Effector memory CD8-positive, alpha-beta T cell (primary cell): ENCODE results near the gene KAT2B.

Experiments used
- ATAC-seq: fragments of 150-1000 bp; cut with Tn5 transposase; replicated peaks from 2 replicates; pipeline ENCODE4 v1.10.0; 2021; ENCODE audit warnings: mild to moderate bottlenecking, moderate library complexity
- DNase-seq, 3 experiments: peaks; one replicate each; pipeline ENCODE4 v3.0.0; 2021
- H3K27ac Mint-ChIP-seq, 2 donors: one replicate each; pipeline ENCODE4 v1.8.0; 2022; ENCODE audit warnings: mild to moderate bottlenecking in 2 of 2, mixed read lengths in 2 of 2, moderate library complexity in 2 of 2
- H3K27me3 Mint-ChIP-seq, 2 donors: one replicate each; pipeline ENCODE4 v1.8.0; 2022; ENCODE audit warnings: mixed read lengths in 2 of 2
- H3K36me3 Mint-ChIP-seq: one replicate; pipeline ENCODE4 v1.8.0; 2022; ENCODE audit warnings: mild to moderate bottlenecking, moderate library complexity, mixed read lengths; ENCODE audit not compliant: insufficient read depth
- H3K4me1 Mint-ChIP-seq, 2 donors: one replicate each; pipeline ENCODE4 v1.8.0; 2022; ENCODE audit warnings: low read depth in 2 of 2, mixed read lengths in 2 of 2
- H3K4me3 Mint-ChIP-seq, 2 donors: one replicate each; pipeline ENCODE4 v1.8.0; 2022; ENCODE audit warnings: mild to moderate bottlenecking in 2 of 2, mixed read lengths in 2 of 2, moderate library complexity in 2 of 2
- H3K9me3 Mint-ChIP-seq, 2 donors: one replicate each; pipeline ENCODE4 v1.8.0; 2022; ENCODE audit warnings: mixed read lengths in 2 of 2

Gene KAT2B

DNA sequence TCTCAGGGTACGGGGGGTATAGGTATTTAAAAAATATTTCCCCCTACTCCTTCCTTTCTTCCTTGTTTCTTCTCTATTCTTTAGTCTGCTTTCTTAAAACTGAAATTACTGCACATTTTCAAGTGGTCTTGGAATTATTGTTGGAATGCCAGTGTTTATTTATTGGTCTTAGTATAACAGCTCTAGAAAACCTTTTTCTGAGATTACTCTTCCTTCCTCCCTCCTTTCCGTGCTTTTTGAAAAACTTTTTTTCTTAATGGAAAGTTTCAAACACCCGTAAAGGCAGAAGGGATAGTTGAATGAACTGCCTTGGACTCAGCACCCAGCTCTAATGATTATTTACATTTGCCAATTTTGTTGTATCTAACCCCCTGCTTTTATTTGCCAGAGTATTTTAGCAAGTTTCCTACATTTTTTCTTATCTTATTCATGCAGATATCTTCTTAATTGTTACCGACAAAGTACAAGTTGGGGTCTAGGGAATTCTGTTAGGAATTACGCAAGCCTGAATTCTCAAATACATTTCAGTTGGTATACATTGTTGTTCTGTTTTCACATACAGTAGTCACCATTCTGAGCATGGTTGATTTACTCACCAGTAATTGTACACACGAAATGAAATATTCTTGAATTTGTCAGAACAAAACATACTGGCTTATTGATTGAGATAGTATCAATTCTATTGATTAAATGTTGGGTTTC, 36.2 kb downstream of the KAT2B start:
- Mint-ChIP-seq H3K9me3 (no peaks in the 10 kb centered on the region), H3K4me1 (peaks cover 23 to 32% of the 10 kb centered on the region in 2 donors), H3K27ac (peak overlapping the region; percentile 23 to 55), H3K36me3 (peaks cover 41% of the 10 kb centered on the region), H3K27me3 (no peaks in the 10 kb centered on the region), H3K4me3 (no peak overlapping the region)
- no peak for DNase-seq
- no peak for ATAC-seq

GRCh38 chr3:20077068-20077467, 36.8 kb downstream of the KAT2B start:
- H3K36me3 Mint-ChIP-seq: peaks cover 40% of the 10 kb centered on the region
- ATAC-seq: no peak

GRCh38 chr3:20078194-20078714, 38.0 kb downstream of the KAT2B start:
- Mint-ChIP-seq H3K27me3 (no peaks in the 10 kb centered on the region), H3K4me1 (peaks cover 20 to 36% of the 10 kb centered on the region in 2 donors), H3K4me3 (no peak overlapping the region), H3K9me3 (no peaks in the 10 kb centered on the region), H3K27ac (no peak overlapping the region), H3K36me3 (peaks cover 34% of the 10 kb centered on the region)
- no peak for DNase-seq
- ATAC-seq: no peak

More at GRCh38 chr3:20077068-20077467, 36.8 kb downstream of the KAT2B start:
- Mint-ChIP-seq H3K4me3 (no peak overlapping the region), H3K27ac (peak overlapping the region in 1 of 2 donors; percentile 23), H3K27me3 (no peaks in the 10 kb centered on the region), H3K4me1 (peaks cover 19 to 29% of the 10 kb centered on the region in 2 donors), H3K9me3 (no peaks in the 10 kb centered on the region)
- DNase-seq: no peak

DNA sequence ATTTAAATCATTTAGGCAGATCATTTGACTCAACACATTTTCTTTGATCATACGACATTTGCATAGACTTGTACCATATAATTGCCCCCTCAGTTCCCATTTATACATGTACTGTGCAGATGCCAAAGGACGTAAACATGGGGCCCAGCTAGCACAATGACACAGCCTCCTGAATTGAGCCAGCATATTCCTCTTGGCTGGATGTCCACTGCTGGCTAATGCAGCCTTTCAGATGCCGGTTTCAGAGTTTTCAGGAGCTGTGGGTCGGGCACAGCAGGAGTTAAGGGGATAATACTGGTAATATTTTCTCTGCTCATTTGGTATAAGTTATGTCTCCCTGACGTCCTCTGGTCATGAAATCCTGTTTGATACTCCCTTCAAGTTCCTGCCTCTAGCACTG, 39.4 kb downstream of the KAT2B start:
- DNase-seq (no peak), ATAC-seq (no peak)
- H3K36me3 Mint-ChIP-seq: peaks cover 34% of the 10 kb centered on the region
- no peaks in the 10 kb centered on the region for H3K27me3 Mint-ChIP-seq
- no peaks in the 10 kb centered on the region for H3K9me3 Mint-ChIP-seq
- peak overlapping the region; percentile 36 to 72 for H3K27ac Mint-ChIP-seq
- H3K4me1 Mint-ChIP-seq: peaks cover 28 to 45% of the 10 kb centered on the region in 2 donors
- H3K4me3 Mint-ChIP-seq: no peak overlapping the region

GRCh38 chr3:20080956-20081554, 40.8 kb downstream of the KAT2B start:
- peaks cover 35% of the 10 kb centered on the region for H3K36me3 Mint-ChIP-seq
- H3K4me1 Mint-ChIP-seq: peaks cover 25 to 45% of the 10 kb centered on the region in 2 donors
- ATAC-seq (peak; percentile 99), DNase-seq (peak; percentile 40 to 48 (median 46))
- H3K9me3 Mint-ChIP-seq: no peaks in the 10 kb centered on the region
- H3K4me3 Mint-ChIP-seq: peak overlapping the region; percentile 32 to 51
- H3K27me3 Mint-ChIP-seq: no peaks in the 10 kb centered on the region
- peak overlapping the region; percentile 83 to 92 for H3K27ac Mint-ChIP-seq

GRCh38 chr3:20083253-20083652, 43.0 kb downstream of the KAT2B start:
- Mint-ChIP-seq H3K27ac (peak overlapping the region; percentile 23 to 87), H3K9me3 (no peaks in the 10 kb centered on the region), H3K27me3 (no peaks in the 10 kb centered on the region), H3K4me3 (no peak overlapping the region), H3K4me1 (peaks cover 24 to 45% of the 10 kb centered on the region in 2 donors), H3K36me3 (peaks cover 36% of the 10 kb centered on the region)
- ATAC-seq (no peak), DNase-seq (no peak)

- Mint-ChIP-seq H3K36me3 (peaks cover 32% of the 10 kb centered on the region), H3K4me1 (peaks cover 29 to 52% of the 10 kb centered on the region in 2 donors)
Observed at GRCh38 chr3:20083953-20084352, 43.7 kb downstream of the KAT2B start.

GRCh38 chr3:20091331-20092047, 51.2 kb downstream of the KAT2B start:
- H3K4me1 Mint-ChIP-seq: peaks cover 20 to 42% of the 10 kb centered on the region in 2 donors
- ATAC-seq: no peak
- peaks cover 0 to 1% of the 10 kb centered on the region in 2 donors for H3K9me3 Mint-ChIP-seq
- peak overlapping the region; percentile 49 to 68 for H3K27ac Mint-ChIP-seq
- H3K4me3 Mint-ChIP-seq: no peak overlapping the region
- H3K36me3 Mint-ChIP-seq: peaks cover 36% of the 10 kb centered on the region
- no peak for DNase-seq
- no peaks in the 10 kb centered on the region for H3K27me3 Mint-ChIP-seq

More at GRCh38 chr3:20083953-20084352, 43.7 kb downstream of the KAT2B start:
- Mint-ChIP-seq H3K27me3 (no peaks in the 10 kb centered on the region), H3K4me3 (no peak overlapping the region), H3K9me3 (no peaks in the 10 kb centered on the region), H3K27ac (peak overlapping the region; percentile 23 to 87)
- ATAC-seq: no peak
- no peak for DNase-seq

GRCh38 chr3:20095470-20095869, 55.2 kb downstream of the KAT2B start:
- Mint-ChIP-seq H3K4me3 (no peak overlapping the region), H3K36me3 (peaks cover 43% of the 10 kb centered on the region), H3K27me3 (no peaks in the 10 kb centered on the region), H3K4me1 (peaks cover 27 to 40% of the 10 kb centered on the region in 2 donors), H3K9me3 (peaks cover 0 to 1% of the 10 kb centered on the region in 2 donors), H3K27ac (peak overlapping the region in 1 of 2 donors; percentile 93)
- DNase-seq: no peak
- no peak for ATAC-seq

GRCh38 chr3:20096135-20096685, 56.0 kb downstream of the KAT2B start:
- Mint-ChIP-seq H3K27ac (peak overlapping the region; percentile 70 to 93), H3K4me1 (peaks cover 28 to 44% of the 10 kb centered on the region in 2 donors), H3K27me3 (no peaks in the 10 kb centered on the region), H3K9me3 (no peaks in the 10 kb centered on the region), H3K4me3 (no peak overlapping the region), H3K36me3 (peaks cover 46% of the 10 kb centered on the region)
- ATAC-seq (no peak), DNase-seq (no peak)

- Mint-ChIP-seq H3K9me3 (no peaks in the 10 kb centered on the region), H3K36me3 (peaks cover 43% of the 10 kb centered on the region), H3K4me3 (no peak overlapping the region), H3K4me1 (peaks cover 24 to 44% of the 10 kb centered on the region in 2 donors), H3K27ac (peak overlapping the region; percentile 70 to 93), H3K27me3 (no peaks in the 10 kb centered on the region)
- DNase-seq (no peak), ATAC-seq (no peak)
Observed at GRCh38 chr3:20097015-20097414, 56.8 kb downstream of the KAT2B start.

DNA sequence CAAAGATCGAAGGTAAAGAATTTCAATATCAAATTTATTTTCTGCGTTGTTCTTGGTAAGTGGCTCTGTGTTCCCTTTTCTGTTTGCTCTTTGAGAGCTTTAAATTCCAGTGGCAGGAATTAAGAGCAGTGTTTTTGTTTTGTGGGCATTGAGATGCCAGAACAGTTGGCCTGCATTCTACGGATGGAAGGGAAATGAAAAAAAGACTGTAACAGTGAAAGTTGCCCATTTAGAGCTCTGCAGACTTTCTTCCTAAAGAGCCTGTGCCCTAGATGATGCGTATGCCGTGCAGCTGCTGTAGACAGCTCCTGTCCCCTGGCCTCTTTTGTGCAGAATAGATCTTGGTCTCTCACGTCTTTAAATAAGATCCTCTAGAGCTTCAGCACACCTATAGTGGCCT, 58.8 kb downstream of the KAT2B start:
- ATAC-seq (peak; percentile 27), DNase-seq (no peak)
- Mint-ChIP-seq H3K4me1 (peaks cover 28 to 59% of the 10 kb centered on the region in 2 donors), H3K27me3 (no peaks in the 10 kb centered on the region), H3K9me3 (no peaks in the 10 kb centered on the region), H3K27ac (peak overlapping the region; percentile 89 to 93), H3K4me3 (peak overlapping the region; percentile 10 to 49), H3K36me3 (peaks cover 42% of the 10 kb centered on the region)

GRCh38 chr3:20100151-20100550, 59.9 kb downstream of the KAT2B start:
- H3K27me3 Mint-ChIP-seq: no peaks in the 10 kb centered on the region
- H3K27ac Mint-ChIP-seq: peak overlapping the region; percentile 89 to 93
- H3K4me1 Mint-ChIP-seq: peaks cover 36 to 63% of the 10 kb centered on the region in 2 donors
- no peak for DNase-seq
- peak overlapping the region; percentile 3 to 10 for H3K4me3 Mint-ChIP-seq
- peaks cover 43% of the 10 kb centered on the region for H3K36me3 Mint-ChIP-seq
- no peaks in the 10 kb centered on the region for H3K9me3 Mint-ChIP-seq
- ATAC-seq: no peak
